GM18873 (cell line): ENCODE data around the gene AKR7A2.
"Not testable (repeated sequence)": the region's sequence is repeated elsewhere in the genome, so short reads cannot be mapped to it uniquely, and the experiment has no call there.

Experiments
- ATAC-seq: cut with Tn5 transposase; IDR thresholded peaks from one replicate; pipeline ENCODE4 v1.9.1; 2021; ENCODE audit warnings: mild to moderate bottlenecking, moderate library complexity, moderate number of reproducible peaks; ENCODE audit not compliant: unreplicated experiment, low FRiP score

Gene AKR7A2

DNA sequence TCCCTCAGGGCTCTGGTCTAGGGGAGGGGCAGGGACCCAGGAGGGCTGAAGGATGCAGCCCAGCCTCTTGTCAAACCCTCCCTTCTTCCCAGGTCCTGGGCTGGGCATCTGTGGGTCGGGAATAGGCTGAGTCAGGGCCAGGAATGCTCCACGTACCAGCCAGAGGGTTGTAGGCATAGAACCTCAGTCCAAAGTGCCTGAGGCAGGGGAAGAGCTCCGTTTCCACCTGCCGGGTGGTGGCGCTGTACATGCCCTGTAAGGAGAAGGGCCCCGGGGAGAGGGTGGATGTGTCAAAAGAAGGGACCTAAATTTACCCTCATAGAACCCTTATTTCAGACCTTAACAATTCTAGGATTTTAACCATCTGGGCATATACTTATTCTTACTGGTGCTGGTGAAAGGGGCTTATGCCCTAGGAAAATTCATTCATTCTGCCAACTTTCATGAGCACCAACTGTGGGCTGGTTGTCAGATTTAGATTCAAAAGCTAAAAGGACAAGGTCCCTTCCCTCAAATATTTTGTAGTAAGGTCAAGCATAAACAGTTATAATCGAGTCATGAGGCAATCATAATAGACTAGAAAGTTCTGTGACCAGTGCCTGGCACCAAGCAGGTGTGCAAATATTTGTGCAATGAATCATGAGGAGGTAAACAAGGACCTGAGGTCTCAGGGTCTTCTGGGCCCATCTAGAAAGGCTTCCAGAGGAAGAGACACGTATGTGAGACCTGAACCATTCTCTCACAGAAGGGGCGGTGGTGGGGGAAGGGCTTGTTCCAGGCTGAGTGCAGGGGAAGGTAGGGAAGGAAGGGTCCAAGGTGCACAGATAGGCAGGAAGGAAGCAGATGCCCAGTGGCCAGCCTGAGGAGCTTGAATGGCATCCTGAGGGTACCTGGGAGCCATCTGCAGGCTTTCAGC lies 42.3 kb downstream of the AKR7A2 start:
- not testable (repeated sequence) for ATAC-seq

DNA sequence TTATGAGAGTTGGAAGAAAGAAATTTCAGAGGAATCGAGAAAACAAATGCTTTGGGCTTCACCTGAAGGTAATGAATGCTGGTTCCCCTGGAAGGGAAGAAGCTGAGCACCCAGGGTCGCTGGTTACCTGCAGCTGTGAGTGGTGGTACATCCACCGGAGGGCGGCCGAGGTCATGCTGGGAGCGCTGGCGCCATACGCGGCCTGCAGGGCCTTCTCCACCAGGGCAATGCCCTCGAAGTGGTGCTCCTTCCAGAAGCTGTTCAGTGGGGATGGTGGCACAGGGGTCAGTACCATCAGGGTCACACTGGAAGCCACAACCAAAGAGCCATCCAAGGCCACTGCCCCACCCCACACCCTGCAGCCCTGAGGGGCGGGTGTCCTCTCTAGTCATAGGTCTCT lies 43.5 kb downstream of the AKR7A2 start:
- no peak for ATAC-seq

DNA sequence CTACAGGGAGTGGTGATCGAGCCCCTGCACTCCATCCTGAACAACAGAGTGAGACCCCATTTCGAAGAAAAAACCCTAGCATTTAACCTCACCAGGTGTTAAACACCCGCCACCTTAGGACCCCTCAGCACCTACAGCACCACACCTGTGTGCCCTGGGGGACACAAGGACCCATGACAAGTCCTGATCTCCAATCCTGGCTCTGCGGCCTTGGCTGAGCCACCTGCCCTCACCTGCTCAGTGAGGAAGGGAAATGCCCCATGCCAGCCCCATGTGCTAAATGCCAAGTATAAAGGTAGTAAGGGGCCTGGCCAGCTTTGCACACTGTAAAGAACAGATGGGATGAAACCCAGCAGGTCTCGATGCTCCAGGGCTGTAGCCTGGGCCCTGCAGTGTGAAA lies 49.2 kb downstream of the AKR7A2 start:
- no peak for ATAC-seq

DNA sequence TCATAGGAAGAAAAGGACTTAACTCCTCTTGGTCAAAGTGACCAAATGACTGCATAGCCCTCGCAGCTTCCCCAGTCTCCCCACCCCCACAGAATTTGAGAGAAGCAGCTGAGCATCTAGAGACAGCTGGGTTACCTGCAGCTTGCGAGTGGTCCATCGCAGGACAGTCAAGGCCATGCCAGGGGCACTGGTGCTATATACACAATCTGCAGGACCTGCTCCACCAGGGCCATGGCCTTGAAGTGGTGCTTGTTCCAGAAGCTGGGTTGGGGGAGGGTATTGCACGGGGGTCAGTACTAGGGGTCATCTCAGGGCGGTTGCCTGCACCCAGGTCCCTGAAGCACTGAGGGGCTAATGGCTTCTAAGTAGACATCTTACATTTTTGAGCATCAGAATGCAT lies 49.9 kb downstream of the AKR7A2 start:
- ATAC-seq: no peak

DNA sequence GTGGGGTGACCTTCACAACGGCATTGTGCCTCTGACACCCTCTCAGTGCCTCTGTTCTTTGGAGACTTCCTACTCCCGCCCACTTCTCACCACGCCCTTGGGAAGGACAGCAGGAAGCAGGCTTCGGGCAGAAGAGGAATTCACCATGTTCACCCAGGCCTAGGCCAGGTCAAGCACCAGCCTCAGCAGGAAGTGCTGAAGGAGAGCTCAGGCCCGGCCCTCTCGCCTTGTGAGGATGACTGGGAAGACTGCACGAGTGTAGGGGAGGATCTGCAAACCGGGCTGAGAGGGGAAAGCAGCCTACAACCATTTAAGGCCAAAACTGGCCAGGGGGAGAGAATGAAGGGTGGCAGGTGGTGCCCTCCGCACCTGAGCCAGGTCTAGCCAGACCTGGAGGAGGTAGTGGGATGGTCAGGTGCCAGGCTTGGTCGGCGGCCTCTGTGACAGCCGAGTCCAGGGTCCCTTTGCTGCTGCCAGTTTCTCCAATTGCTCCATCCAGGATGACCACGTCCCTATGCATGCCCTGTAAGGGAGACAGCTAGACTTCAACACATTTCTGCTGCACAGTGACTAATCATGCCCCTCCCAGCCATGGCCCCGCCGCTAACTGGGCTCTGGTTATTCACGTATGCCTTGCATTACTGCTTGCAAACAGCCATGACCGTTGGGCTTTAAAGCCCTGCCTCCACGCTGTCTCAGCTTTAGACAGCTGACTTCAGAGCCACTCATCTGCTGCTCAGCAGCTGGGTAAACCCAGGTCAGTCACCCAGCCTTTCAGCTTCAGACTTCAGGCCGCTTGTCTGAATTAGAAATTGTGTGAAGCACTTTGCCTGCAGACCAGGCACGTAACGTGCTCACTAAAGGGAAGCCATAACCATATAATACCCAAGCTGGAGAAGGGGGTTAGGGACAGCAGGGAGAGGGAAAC lies 51.5 kb downstream of the AKR7A2 start:
- no peak for ATAC-seq

DNA sequence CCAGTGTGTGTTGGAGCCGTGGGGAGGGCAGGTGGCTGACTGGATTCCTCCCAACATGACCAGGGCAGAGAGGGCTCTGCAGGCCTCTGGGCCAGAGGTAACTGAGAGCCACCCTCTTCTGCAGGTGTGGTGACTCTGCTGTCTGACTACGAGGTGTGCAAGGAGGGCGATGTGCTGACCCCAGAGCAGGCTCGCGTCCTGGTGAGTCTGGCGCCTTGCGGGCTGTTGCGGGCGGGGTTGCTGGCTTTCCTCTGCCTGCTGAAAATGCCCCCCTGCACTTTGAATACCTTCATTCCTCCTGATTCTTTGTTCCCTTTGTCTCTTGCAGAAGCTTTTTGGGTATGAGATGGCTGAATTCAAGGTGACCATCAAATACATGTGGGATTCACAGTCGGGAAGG lies 53.6 kb downstream of the AKR7A2 start:
- no peak for ATAC-seq

DNA sequence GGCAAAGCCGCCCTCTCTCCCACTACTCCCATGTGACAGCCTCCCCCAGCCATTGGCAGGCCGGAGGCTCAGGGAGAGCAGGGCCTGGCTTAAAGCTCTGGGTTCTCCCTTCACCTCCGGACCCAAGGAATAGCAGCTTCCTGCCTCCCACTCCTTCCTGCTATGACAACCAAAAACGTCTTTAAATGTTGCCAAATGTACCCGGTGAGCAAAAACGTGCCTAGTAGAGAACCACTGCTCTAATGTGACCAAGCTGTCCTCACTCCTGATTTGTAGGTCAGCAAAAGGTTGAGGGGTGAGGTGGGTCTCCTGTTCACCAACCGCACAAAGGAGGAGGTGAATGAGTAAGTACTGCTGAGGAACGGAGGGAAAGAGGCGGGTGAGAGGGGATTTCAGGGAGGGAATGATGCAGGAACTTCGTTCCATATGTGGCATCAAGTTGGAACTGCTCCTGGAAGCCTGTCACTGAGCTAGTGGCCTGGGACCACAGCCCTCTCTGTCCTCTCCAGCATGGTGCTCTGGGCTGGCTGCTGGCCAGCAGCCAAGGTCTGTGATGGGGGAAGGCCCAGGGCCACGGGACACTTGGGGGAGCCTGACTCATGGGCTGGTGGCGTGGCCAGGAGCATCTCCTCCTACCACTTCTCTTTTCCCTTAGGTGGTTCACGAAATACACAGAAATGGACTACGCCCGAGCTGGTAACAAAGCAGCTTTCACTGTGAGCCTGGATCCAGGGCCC lies 54.6 kb downstream of the AKR7A2 start:
- ATAC-seq: no peak

DNA sequence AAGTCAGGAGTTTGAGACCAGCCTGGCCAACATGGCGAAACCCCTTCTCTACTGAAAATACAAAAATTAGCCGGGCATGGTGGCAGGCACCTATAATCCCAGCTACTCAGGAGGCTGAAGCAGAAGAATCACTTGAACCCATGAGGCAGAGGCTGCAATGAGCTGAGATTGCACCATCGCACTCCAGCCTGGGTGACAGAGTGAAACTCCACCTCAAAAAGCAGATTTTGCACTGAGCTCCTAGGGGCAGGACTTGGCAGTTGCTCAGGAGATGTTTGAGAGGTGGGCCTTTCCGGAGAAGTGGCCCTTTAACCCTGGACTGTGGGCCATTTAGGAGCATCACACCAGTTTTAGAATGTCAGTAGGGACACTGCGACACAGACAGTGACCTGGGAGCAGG lies 55.6 kb downstream of the AKR7A2 start:
- not testable (repeated sequence) for ATAC-seq

DNA sequence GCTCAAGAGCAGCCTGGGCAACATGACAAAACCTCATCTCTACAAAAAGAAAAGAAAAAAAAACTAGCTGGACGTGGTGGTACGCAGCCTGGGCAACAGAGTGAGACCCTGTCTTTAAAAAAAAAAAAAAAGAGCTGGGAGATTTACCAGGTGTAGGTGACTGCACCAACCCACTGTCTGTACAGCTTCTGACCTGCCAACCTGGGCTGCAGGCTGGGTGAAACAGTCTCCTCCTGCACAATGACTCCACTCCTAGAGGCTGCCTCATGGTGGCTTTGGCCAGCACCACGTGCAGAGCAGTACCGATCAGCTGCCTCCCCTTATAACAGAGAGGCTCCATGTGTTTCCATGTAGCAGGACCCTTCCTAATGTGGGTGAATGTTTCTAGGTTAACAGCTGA lies 56.7 kb downstream of the AKR7A2 start:
- ATAC-seq: no peak

DNA sequence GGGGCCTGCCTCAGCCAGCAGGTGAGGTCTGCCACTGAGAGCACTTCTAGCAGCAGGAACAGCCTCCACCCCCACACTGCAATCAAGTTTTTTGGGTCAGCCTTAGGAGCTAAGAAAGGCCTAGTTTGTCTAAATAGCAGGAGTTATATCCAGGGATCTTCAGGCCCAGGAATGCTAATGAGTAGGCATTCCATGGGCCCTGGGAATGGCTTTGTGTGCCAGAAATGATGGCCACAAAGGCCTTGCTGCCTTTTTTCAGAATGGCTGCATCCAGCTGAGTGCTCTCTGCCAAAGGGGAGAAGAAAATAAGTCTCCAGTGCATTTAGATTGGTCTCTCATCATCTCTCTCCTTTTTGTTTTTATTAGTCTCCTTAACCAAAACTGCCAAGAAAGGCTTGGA lies 57.5 kb downstream of the AKR7A2 start:
- no peak for ATAC-seq
